Peyer's patch (tissue), 4 donors: ENCODE results near the gene CEND1.

ENCODE experiments used
- POLR2A ChIP-seq, 2 donors: fragments of 450-650 bp; IDR thresholded peaks; one replicate each; pipeline ENCODE4 v1.5.1; 2017; ENCODE audit warnings: antibody characterized with exemption in 2 of 2, mild to moderate bottlenecking in 2 of 2, moderate library complexity in 2 of 2
- TF ChIP-seq, protein P1 (sequence below), 6 experiments: fragments of 450-650 bp in 4 of 6; fragments of 200-600 bp in 2 of 6; sonication (generic) in 1 of 6; IDR thresholded peaks; one replicate each; pipeline ENCODE4 v1.5.1; 2017 to 2019; ENCODE audit warnings: antibody characterized with exemption in 6 of 6, mild to moderate bottlenecking in 3 of 6, moderate library complexity in 1 of 6

DNA sequence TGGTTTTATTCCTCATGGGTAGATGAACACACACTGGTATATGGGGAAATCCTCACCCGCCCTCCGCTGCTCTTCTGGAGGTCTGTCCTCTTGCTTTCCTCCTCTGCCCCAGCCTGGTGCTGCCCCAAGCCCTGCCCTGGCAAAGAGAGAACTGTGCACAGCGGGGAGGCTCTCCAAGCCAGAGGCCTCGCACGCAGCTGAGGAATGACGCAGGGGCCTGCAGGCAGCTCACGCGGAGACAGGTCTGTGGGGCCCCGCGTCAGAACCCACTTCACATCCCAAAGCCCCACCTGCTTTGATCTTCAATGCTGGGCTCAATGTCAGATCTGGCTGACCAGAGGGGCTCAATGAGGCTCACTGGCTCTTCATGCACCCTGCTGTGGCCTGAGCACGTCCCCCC is 22.7 kb downstream of the CEND1 start:
- TF ChIP-seq, protein P1, sequence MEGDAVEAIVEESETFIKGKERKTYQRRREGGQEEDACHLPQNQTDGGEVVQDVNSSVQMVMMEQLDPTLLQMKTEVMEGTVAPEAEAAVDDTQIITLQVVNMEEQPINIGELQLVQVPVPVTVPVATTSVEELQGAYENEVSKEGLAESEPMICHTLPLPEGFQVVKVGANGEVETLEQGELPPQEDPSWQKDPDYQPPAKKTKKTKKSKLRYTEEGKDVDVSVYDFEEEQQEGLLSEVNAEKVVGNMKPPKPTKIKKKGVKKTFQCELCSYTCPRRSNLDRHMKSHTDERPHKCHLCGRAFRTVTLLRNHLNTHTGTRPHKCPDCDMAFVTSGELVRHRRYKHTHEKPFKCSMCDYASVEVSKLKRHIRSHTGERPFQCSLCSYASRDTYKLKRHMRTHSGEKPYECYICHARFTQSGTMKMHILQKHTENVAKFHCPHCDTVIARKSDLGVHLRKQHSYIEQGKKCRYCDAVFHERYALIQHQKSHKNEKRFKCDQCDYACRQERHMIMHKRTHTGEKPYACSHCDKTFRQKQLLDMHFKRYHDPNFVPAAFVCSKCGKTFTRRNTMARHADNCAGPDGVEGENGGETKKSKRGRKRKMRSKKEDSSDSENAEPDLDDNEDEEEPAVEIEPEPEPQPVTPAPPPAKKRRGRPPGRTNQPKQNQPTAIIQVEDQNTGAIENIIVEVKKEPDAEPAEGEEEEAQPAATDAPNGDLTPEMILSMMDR (IDR thresholded peaks at IDR 0.05), result no peak
- no peak for TF ChIP-seq POLR2A (IDR thresholded peaks at IDR 0.05)
